NCI-H1930 (cell line): ENCODE results near the gene FAM90A1.
"Not testable (repeated sequence)": the region's sequence is repeated elsewhere in the genome, so short reads cannot be mapped to it uniquely, and the experiment has no call there.

Experiments
- DNase-seq, 2 experiments: peaks; one replicate each; lab custom pipeline; 2025; lab: John Stamatoyannopoulos, UW

Gene FAM90A1

GRCh38 chr12:8226992-8227731 lies at the start of gene FAM90A1:
Gene FAM90A1, minus strand, starts transcription at chr12:8227618. Its CDS starts 2,786 bp downstream, at chr12:8224832.
- DNase-seq: not testable (repeated sequence)

- not testable (repeated sequence) for DNase-seq
These were observed 49.0 kb upstream of the FAM90A1 start for GRCh38 chr12:8276397-8276796.

- DNase-seq: not testable (repeated sequence)
These were observed 39.3 kb upstream of the FAM90A1 start for GRCh38 chr12:8266706-8267105.

GRCh38 chr12:8264236-8264635 lies 36.8 kb upstream of the FAM90A1 start:
- not testable (repeated sequence) for DNase-seq

- DNase-seq: not testable (repeated sequence)
These were observed 33.7 kb upstream of the FAM90A1 start for GRCh38 chr12:8261111-8261554.

GRCh38 chr12:8256356-8256755 lies 28.9 kb upstream of the FAM90A1 start:
- not testable (repeated sequence) for DNase-seq

- DNase-seq: not testable (repeated sequence)
These were observed 27.3 kb upstream of the FAM90A1 start for GRCh38 chr12:8254705-8255104.

GRCh38 chr12:8252056-8252818 lies 24.8 kb upstream of the FAM90A1 start:
- not testable (repeated sequence) for DNase-seq

GRCh38 chr12:8251616-8252015 lies 24.2 kb upstream of the FAM90A1 start:
- DNase-seq: not testable (repeated sequence)

GRCh38 chr12:8246941-8247535 lies 19.6 kb upstream of the FAM90A1 start:
- DNase-seq: not testable (repeated sequence)

- DNase-seq: peak in 1 of 2 experiments; percentile 60
These were observed 16.3 kb upstream of the FAM90A1 start for GRCh38 chr12:8243682-8244161.

GRCh38 chr12:8242880-8243681 lies 15.7 kb upstream of the FAM90A1 start:
- peak; percentile 94 to 95 for DNase-seq

GRCh38 chr12:8242622-8242879 lies 15.1 kb upstream of the FAM90A1 start:
- DNase-seq: not testable (repeated sequence)

GRCh38 chr12:8241917-8242621 lies 14.7 kb upstream of the FAM90A1 start:
- DNase-seq: not testable (repeated sequence)

- not testable (repeated sequence) for DNase-seq
These were observed 13.1 kb upstream of the FAM90A1 start for GRCh38 chr12:8240340-8241114.

GRCh38 chr12:8237031-8237430 lies 9.6 kb upstream of the FAM90A1 start:
- not testable (repeated sequence) for DNase-seq

GRCh38 chr12:8235316-8236157 lies 8.1 kb upstream of the FAM90A1 start:
- not testable (repeated sequence) for DNase-seq

GRCh38 chr12:8234746-8235145 lies 7.3 kb upstream of the FAM90A1 start:
- DNase-seq: not testable (repeated sequence)

- DNase-seq: not testable (repeated sequence)
These were observed 6.6 kb upstream of the FAM90A1 start for GRCh38 chr12:8233935-8234495.
